Measurements from ENCODE around the gene SLC39A11. TPM values are rescaled to one million over a fixed set of nuclear protein-coding genes. Genes with fewer than 3 reads are reported as not detected.

SLC39A11 gene
- total and polyA plus RNA-seq, 4 donors: 18.9 to 44.9 (median 28.2) TPM

GRCh38 chr17:72906306-72906705 lies 186.2 kb downstream of the SLC39A11 start:
- Histone ChIP-seq H3K27me3 (ENCODE audit: control insufficient read depth in 4 of 4, insufficient read depth in 4 of 4, low read length in 3 of 4) (no peaks in the 10 kb centered on the region), H3K36me3 (ENCODE audit: control insufficient read depth in 4 of 4, insufficient read depth in 3 of 4, low read depth in 1 of 4, low read length in 3 of 4) (peaks cover 0 to 2% (median 0%) of the 10 kb centered on the region in 4 donors), H3K9me3 (ENCODE audit: control insufficient read depth in 4 of 4, low read length in 3 of 4) (no peaks in the 10 kb centered on the region), H3K9ac (ENCODE audit: low read depth in 1 of 2, low read length in 2 of 2) (no peak overlapping the region), H3K27ac (ENCODE audit: low read depth in 1 of 2, low read length in 2 of 2) (no peak overlapping the region), H3K4me3 (ENCODE audit: low read depth in 1 of 3, low read length in 3 of 3) (no peak overlapping the region), H3K4me1 (ENCODE audit: control insufficient read depth in 4 of 4, insufficient read depth in 4 of 4, low read length in 3 of 4) (no peaks in the 10 kb centered on the region)
- TF ChIP-seq FOXA1 (IDR thresholded peaks at IDR 0.05) (no peak), EGR1 (IDR thresholded peaks at IDR 0.05; ENCODE audit: low read depth in 2 of 2) (no peak), JUND (IDR thresholded peaks at IDR 0.05) (no peak), REST (IDR thresholded peaks at IDR 0.05) (no peak), SP1 (IDR thresholded peaks at IDR 0.05) (no peak), TAF1 (conservative IDR thresholded peaks at IDR 0.05) (no peak), RAD21 (IDR thresholded peaks at IDR 0.05) (no peak), NR2F2 (IDR thresholded peaks at IDR 0.05) (no peak), MAX (IDR thresholded peaks at IDR 0.05) (no peak), RXRA (IDR thresholded peaks at IDR 0.05) (no peak), HNF4A (conservative IDR thresholded peaks at IDR 0.05) (no peak), ZBTB33 (IDR thresholded peaks at IDR 0.05) (no peak), FOXA2 (IDR thresholded peaks at IDR 0.05) (no peak), GABPA (IDR thresholded peaks at IDR 0.05 in 1 of 2, conservative IDR thresholded peaks at IDR 0.05 in 1 of 2) (no peak), HNF4G (IDR thresholded peaks at IDR 0.05) (no peak), ATF3 (IDR thresholded peaks at IDR 0.05) (no peak), YY1 (IDR thresholded peaks at IDR 0.05) (no peak)
- TF ChIP-seq, protein P1, sequence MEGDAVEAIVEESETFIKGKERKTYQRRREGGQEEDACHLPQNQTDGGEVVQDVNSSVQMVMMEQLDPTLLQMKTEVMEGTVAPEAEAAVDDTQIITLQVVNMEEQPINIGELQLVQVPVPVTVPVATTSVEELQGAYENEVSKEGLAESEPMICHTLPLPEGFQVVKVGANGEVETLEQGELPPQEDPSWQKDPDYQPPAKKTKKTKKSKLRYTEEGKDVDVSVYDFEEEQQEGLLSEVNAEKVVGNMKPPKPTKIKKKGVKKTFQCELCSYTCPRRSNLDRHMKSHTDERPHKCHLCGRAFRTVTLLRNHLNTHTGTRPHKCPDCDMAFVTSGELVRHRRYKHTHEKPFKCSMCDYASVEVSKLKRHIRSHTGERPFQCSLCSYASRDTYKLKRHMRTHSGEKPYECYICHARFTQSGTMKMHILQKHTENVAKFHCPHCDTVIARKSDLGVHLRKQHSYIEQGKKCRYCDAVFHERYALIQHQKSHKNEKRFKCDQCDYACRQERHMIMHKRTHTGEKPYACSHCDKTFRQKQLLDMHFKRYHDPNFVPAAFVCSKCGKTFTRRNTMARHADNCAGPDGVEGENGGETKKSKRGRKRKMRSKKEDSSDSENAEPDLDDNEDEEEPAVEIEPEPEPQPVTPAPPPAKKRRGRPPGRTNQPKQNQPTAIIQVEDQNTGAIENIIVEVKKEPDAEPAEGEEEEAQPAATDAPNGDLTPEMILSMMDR (IDR thresholded peaks at IDR 0.05; ENCODE audit: low read depth, low read length, missing input control): no peak
- no peak for DNase-seq (ENCODE audit: low spot score)
- WGBS: 75% methylated on average over 3 of the region's 3 CpGs
